Body of pancreas (tissue), 4 donors: ENCODE results near the gene KCTD12.

Experiments
- POLR2A ChIP-seq, 3 donors: fragments of 450-650 bp; IDR thresholded peaks; one replicate each; pipeline ENCODE4 v1.6.1; 2016; ENCODE audit warnings: antibody characterized with exemption in 3 of 3, mild to moderate bottlenecking in 2 of 3
- TF ChIP-seq, protein P1 (sequence below), 7 experiments: fragments of 450-650 bp in 4 of 7; fragments of 200-600 bp in 3 of 7; sonication (generic) in 3 of 7; IDR thresholded peaks; one replicate each; pipeline ENCODE4 v1.5.1; 2016 to 2019; ENCODE audit warnings: antibody characterized with exemption in 7 of 7

DNA sequence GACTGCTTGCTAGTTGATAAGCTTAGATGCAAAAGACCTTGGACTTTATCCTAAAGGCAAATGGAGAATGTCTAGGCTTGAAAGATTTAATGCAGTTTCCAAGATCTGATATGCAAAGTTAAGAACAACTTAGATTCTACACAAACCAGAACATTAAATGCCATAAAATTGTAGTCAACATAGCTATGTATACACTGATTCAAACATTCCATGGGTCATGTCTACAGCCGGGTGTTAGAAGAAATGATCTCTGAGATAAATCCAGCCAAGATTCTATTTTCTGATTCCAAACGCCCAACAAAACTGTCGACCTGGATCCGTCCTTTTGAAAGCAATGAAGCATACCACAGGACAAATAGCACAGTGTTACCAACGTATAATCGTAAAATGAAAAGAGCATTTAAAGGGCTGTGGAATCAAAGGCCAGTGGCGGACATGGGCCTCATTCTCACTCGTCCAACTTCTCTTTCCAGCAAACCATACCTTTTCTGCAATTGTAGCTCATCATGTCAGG is 52.7 kb downstream of the KCTD12 start:
- TF ChIP-seq POLR2A (IDR thresholded peaks at IDR 0.05) = no peak
- TF ChIP-seq, protein P1, sequence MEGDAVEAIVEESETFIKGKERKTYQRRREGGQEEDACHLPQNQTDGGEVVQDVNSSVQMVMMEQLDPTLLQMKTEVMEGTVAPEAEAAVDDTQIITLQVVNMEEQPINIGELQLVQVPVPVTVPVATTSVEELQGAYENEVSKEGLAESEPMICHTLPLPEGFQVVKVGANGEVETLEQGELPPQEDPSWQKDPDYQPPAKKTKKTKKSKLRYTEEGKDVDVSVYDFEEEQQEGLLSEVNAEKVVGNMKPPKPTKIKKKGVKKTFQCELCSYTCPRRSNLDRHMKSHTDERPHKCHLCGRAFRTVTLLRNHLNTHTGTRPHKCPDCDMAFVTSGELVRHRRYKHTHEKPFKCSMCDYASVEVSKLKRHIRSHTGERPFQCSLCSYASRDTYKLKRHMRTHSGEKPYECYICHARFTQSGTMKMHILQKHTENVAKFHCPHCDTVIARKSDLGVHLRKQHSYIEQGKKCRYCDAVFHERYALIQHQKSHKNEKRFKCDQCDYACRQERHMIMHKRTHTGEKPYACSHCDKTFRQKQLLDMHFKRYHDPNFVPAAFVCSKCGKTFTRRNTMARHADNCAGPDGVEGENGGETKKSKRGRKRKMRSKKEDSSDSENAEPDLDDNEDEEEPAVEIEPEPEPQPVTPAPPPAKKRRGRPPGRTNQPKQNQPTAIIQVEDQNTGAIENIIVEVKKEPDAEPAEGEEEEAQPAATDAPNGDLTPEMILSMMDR (IDR thresholded peaks at IDR 0.05) = no peak
